Right atrium auricular region (tissue), 2 donors: Measurements from ENCODE around the gene PDYN. TPM values are rescaled to one million over a fixed set of nuclear protein-coding genes. Genes with fewer than 3 reads are reported as not detected.
"Not testable (repeated sequence)": the region's sequence is repeated elsewhere in the genome, so short reads cannot be mapped to it uniquely, and the experiment has no call there.

ENCODE experiments used
- DNase-seq: peaks from one replicate; pipeline ENCODE4 v3.0.0-alpha.2; 2019; ENCODE audit warnings: low spot score
- H3K27ac ChIP-seq, 2 donors: fragments of 200-600 bp; sonication (generic); 1 replicate in 1 of 2; 2 replicates in 1 of 2; pipeline ENCODE4 v1.5.1; 2016 to 2019
- H3K27me3 ChIP-seq, 2 donors: fragments of 200-600 bp; sonication (generic); one replicate each; pipeline versions ENCODE4 v1.5.1 to v1.6.0; 2017 to 2019
- H3K36me3 ChIP-seq: fragments of 200-600 bp; sonication (generic); one replicate; pipeline ENCODE4 v1.5.1; 2016
- H3K4me1 ChIP-seq, 2 donors: fragments of 200-600 bp; sonication (generic); one replicate each; pipeline versions ENCODE4 v1.5.1 to v1.6.0; 2017 to 2019
- H3K4me3 ChIP-seq, 2 donors: fragments of 200-600 bp; sonication (generic); 1 replicate in 1 of 2; 2 replicates in 1 of 2; pipeline ENCODE4 v1.5.1; 2017 to 2019; ENCODE audit warnings: mild to moderate bottlenecking in 1 of 2, moderate library complexity in 1 of 2
- H3K9me3 ChIP-seq, 2 donors: fragments of 200-600 bp; sonication (generic); one replicate each; pipeline ENCODE4 v1.5.1; 2019
- CTCF ChIP-seq, 2 donors: fragments of 200-600 bp; sonication (generic); IDR thresholded peaks; one replicate each; pipeline ENCODE4 v1.5.1; 2019; ENCODE audit warnings: antibody characterized with exemption in 2 of 2
- total RNA-seq, 2 donors: library from RNA; depleted of rRNA; stranded (reverse); fragments of >200 nt; gene quantifications; one replicate each; pipeline ENCODE4 v1.1.0, GENCODE V29; 2016

The PDYN gene
- not detected for total RNA-seq

- Histone ChIP-seq H3K9me3 (no peaks in the 10 kb centered on the region), H3K36me3 (no peaks in the 10 kb centered on the region), H3K4me1 (no peaks in the 10 kb centered on the region), H3K27ac (no peak within 1 kb of the TSS), H3K27me3 (no peaks in the 10 kb centered on the region), H3K4me3 (no peak within 1 kb of the TSS)
- TF ChIP-seq CTCF (IDR thresholded peaks at IDR 0.05) = no peak
- DNase-seq = no peak
Measured at GRCh38 chr20:1993986-1994385, at the start of gene PDYN. Gene PDYN (minus strand): TSS chr20:1994058. CDS start chr20:1983084, 10,974 bp downstream.

GRCh38 chr20:2042400-2042799 is 48.5 kb upstream of the PDYN start:
- H3K4me3 ChIP-seq = no peak overlapping the region
- H3K4me1 ChIP-seq = no peaks in the 10 kb centered on the region
- no peaks in the 10 kb centered on the region for H3K27me3 ChIP-seq
- no peaks in the 10 kb centered on the region for H3K9me3 ChIP-seq
- no peak for DNase-seq
- H3K27ac ChIP-seq = no peak overlapping the region
- H3K36me3 ChIP-seq = no peaks in the 10 kb centered on the region
- TF ChIP-seq CTCF (IDR thresholded peaks at IDR 0.05) = no peak

- no peak overlapping the region for H3K4me3 ChIP-seq
- H3K9me3 ChIP-seq = no peaks in the 10 kb centered on the region
- DNase-seq = no peak
- no peaks in the 10 kb centered on the region for H3K36me3 ChIP-seq
- TF ChIP-seq CTCF (IDR thresholded peaks at IDR 0.05) = no peak
- no peak overlapping the region for H3K27ac ChIP-seq
- H3K4me1 ChIP-seq = no peaks in the 10 kb centered on the region
- H3K27me3 ChIP-seq = no peaks in the 10 kb centered on the region
Measured at GRCh38 chr20:2038161-2038560, 44.3 kb upstream of the PDYN start.

GRCh38 chr20:2037296-2037914 is 43.5 kb upstream of the PDYN start:
- DNase-seq = no peak
- H3K4me1 ChIP-seq = no peaks in the 10 kb centered on the region
- H3K9me3 ChIP-seq = no peaks in the 10 kb centered on the region
- no peak overlapping the region for H3K27ac ChIP-seq
- H3K4me3 ChIP-seq = no peak overlapping the region
- no peak for TF ChIP-seq CTCF (IDR thresholded peaks at IDR 0.05)
- no peaks in the 10 kb centered on the region for H3K27me3 ChIP-seq
- no peaks in the 10 kb centered on the region for H3K36me3 ChIP-seq

GRCh38 chr20:2036357-2036756 is 42.5 kb upstream of the PDYN start:
- H3K4me1 ChIP-seq, DNase-seq, H3K4me3 ChIP-seq, H3K27ac ChIP-seq, H3K9me3 ChIP-seq, H3K27me3 ChIP-seq, H3K36me3 ChIP-seq: not testable (repeated sequence)

GRCh38 chr20:2032168-2032567 is 38.3 kb upstream of the PDYN start:
- Histone ChIP-seq H3K36me3 (no peaks in the 10 kb centered on the region), H3K4me3 (no peak overlapping the region), H3K9me3 (no peaks in the 10 kb centered on the region), H3K4me1 (no peaks in the 10 kb centered on the region), H3K27ac (no peak overlapping the region), H3K27me3 (no peaks in the 10 kb centered on the region)
- DNase-seq = no peak
- TF ChIP-seq CTCF (IDR thresholded peaks at IDR 0.05) = no peak
